ENCODE data around the gene UBE2H. TPM values are rescaled to one million over a fixed set of nuclear protein-coding genes. Genes with fewer than 3 reads are reported as not detected.

UBE2H gene
- total and polyA plus RNA-seq, 10 of the 15 experiments (the other 5 are each of a cell fraction or from before 2014, with no cell fraction given) = 15.6 to 75.5 (median 32.8) TPM

- intact Hi-C loops (cut with micrococcal nuclease; ENCODE audit: unreplicated experiment) = loop anchor here (1.0 to 10.0 kb wide), 3 partner anchors 161 to 458 kb away; no protein-coding TSS in a partner anchor
- TF ChIP-seq CTCF (IDR thresholded peaks at IDR 0.05 in 2 of 3, conservative IDR thresholded peaks at IDR 0.05 in 1 of 3; ENCODE audit: control insufficient read depth in 2 of 3, extremely low read depth in 1 of 3, insufficient read depth in 1 of 3, low read depth in 3 of 3, low read length in 3 of 3) = peak; percentile 37 to 72 (median 70); a peak in 4 of 6 replicates
- TF ChIP-seq MLLT1 (IDR thresholded peaks at IDR 0.05) = no peak
- peak; percentile 61; the same call in 1 of the 2 replicates for TF ChIP-seq POLR2A (IDR thresholded peaks at IDR 0.05; ENCODE audit: low read depth, low read length)
- TF ChIP-seq MEF2B (IDR thresholded peaks at IDR 0.05; ENCODE audit: partially characterized antibody, poor library complexity, severe bottlenecking) = no peak
- TF ChIP-seq LARP7 (IDR thresholded peaks at IDR 0.05) = peak; percentile 68; the same call in 1 of the 2 replicates
- peak; percentile 41; the same call in 1 of the 2 replicates for TF ChIP-seq IKZF1 (conservative IDR thresholded peaks at IDR 0.05)
- TF ChIP-seq GATAD2B (conservative IDR thresholded peaks at IDR 0.05; ENCODE audit: low read depth) = peak; percentile 84
- no peak for TF ChIP-seq HDGF (IDR thresholded peaks at IDR 0.05)
- TF ChIP-seq POLR2AphosphoS5 (IDR thresholded peaks at IDR 0.05; ENCODE audit: low read length) = no peak
- no peak for TF ChIP-seq TCF3 (IDR thresholded peaks at IDR 0.05; ENCODE audit: borderline replicate concordance, insufficient read depth, low read depth, low read length)
- peak; percentile 37; the same call in 1 of the 2 replicates for TF ChIP-seq SMC3 (IDR thresholded peaks at IDR 0.05; ENCODE audit: borderline replicate concordance, low read length)
- no peak for TF ChIP-seq SRF (IDR thresholded peaks at IDR 0.05; ENCODE audit: low read depth in 2 of 2, low read length in 2 of 2)
- 0 out of 2 replicates have a peak, but pooled peaks have one; percentile 44 for TF ChIP-seq NBN (IDR thresholded peaks at IDR 0.05)
- peak; percentile 77 for TF ChIP-seq RAD21 (IDR thresholded peaks at IDR 0.05; ENCODE audit: insufficient read depth, low read depth, low read length)
- 0 out of 2 replicates have a peak, but pooled peaks have one; percentile 57 for TF ChIP-seq MXI1 (IDR thresholded peaks at IDR 0.05; ENCODE audit: low read depth, low read length)
- TF ChIP-seq, protein P1, sequence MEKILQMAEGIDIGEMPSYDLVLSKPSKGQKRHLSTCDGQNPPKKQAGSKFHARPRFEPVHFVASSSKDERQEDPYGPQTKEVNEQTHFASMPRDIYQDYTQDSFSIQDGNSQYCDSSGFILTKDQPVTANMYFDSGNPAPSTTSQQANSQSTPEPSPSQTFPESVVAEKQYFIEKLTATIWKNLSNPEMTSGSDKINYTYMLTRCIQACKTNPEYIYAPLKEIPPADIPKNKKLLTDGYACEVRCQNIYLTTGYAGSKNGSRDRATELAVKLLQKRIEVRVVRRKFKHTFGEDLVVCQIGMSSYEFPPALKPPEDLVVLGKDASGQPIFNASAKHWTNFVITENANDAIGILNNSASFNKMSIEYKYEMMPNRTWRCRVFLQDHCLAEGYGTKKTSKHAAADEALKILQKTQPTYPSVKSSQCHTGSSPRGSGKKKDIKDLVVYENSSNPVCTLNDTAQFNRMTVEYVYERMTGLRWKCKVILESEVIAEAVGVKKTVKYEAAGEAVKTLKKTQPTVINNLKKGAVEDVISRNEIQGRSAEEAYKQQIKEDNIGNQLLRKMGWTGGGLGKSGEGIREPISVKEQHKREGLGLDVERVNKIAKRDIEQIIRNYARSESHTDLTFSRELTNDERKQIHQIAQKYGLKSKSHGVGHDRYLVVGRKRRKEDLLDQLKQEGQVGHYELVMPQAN (conservative IDR thresholded peaks at IDR 0.05) = 0 out of 2 replicates have a peak, but pooled peaks have one; percentile 38
- TF ChIP-seq NR2F1 (conservative IDR thresholded peaks at IDR 0.05) = peak; percentile 55; the same call in 1 of the 2 replicates
Measured at GRCh38 chr7:129825209-129825970, 127.4 kb downstream of the UBE2H start.

More at GRCh38 chr7:129825209-129825970, 127.4 kb downstream of the UBE2H start:
- Histone ChIP-seq H2AFZ (ENCODE audit: control insufficient read depth, low read depth, low read length) (peak overlapping the region; percentile 92), H3K79me2 (ENCODE audit: control insufficient read depth, insufficient read depth, low read length) (no peaks in the 10 kb centered on the region), H3K4me2 (ENCODE audit: control insufficient read depth, insufficient read depth) (peak overlapping the region; percentile 98), H3K9ac (ENCODE audit: control insufficient read depth, insufficient read depth, low read length) (peak overlapping the region; percentile 47; the same call in 1 of the 2 replicates), H3K4me3 (peak overlapping the region; percentile 79), H3K27ac (ENCODE audit: control insufficient read depth, insufficient read depth) (no peak overlapping the region), H3K4me1 (ENCODE audit: control insufficient read depth, insufficient read depth, low read length) (peaks cover 4% of the 10 kb centered on the region), H3K9me3 (replicated peaks; ENCODE audit: control insufficient read depth, insufficient read depth, low read length) (no peaks in the 10 kb centered on the region), H3K27me3 (replicated peaks in 1 of 2; ENCODE audit: control insufficient read depth in 2 of 2, insufficient read depth in 2 of 2, low read length in 1 of 2) (no peaks in the 10 kb centered on the region), H3K36me3 (ENCODE audit: control insufficient read depth in 2 of 2, insufficient read depth in 2 of 2, low read length in 1 of 2) (no peaks in the 10 kb centered on the region), H4K20me1 (ENCODE audit: control insufficient read depth, insufficient read depth) (no peaks in the 10 kb centered on the region)
- ATAC-seq (peak; percentile 88), FAIRE-seq (no peak), DNase-seq (ENCODE audit: low read depth, low spot score) (no peak)
- WGBS (ENCODE audit: insufficient coverage, insufficient replicate concordance, low lambda C conversion rate, missing lambda C conversion rate) = 1% methylated on average over 28 of the region's 52 CpGs
- POLR2A ChIA-PET = interaction anchor here (1.0 to 1.3 kb wide), 2 partner anchors 185 to 211 kb away, joined by 3 to 4 read pairs; no protein-coding TSS in a partner anchor
- SMC1A ChIA-PET (ENCODE audit: uncharacterized antibody, unreplicated experiment) = interaction anchor here (0.6 to 3.8 kb wide), 17 partner anchors 10 to 606 kb away, joined by 3 to 19 read pairs (median 3); no protein-coding TSS in a partner anchor
- no TSS peak for BruUV-seq (replicated peaks)
- CTCF ChIA-PET = interaction anchor here (0.6 to 4.6 kb wide), 37 partner anchors 8 to 608 kb away, joined by 3 to 26 read pairs (median 5); partner anchors contain the start of gene STRIP2
- RAD21 ChIA-PET (ENCODE audit: unreplicated experiment) = interaction anchor here (0.6 to 2.1 kb wide), 17 partner anchors 34 to 607 kb away, joined by 3 to 16 read pairs (median 4); no protein-coding TSS in a partner anchor
- in situ Hi-C loops (cut with MboI) = loop anchor here (5.0 to 10.0 kb wide), 2 partner anchors 158 to 461 kb away; no protein-coding TSS in a partner anchor

Data from GM12878 (cell line).